ENCODE data around the gene GPAT3.
"Not testable (repeated sequence)": the region's sequence is repeated elsewhere in the genome, so short reads cannot be mapped to it uniquely, and the experiment has no call there.

GPAT3 gene

DNA sequence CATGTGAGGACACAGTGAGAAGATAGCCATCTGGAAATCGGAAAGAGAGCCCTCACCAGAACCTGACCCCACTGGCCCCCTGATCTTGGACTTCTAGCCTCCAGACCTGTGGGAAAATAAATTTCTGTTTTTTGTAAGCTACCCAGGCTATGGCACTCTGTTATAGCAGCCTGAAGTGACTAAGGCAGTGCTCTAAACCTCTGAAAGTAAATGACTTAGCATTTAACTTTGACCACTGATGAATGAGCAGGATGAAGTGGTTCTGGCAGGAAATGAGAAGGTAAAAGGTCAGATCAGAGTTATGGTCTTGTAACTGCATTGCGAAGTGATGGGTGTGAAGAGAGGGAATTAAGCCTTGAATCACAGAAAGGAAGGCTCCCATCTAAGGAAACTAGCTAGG is 17.0 kb downstream of the GPAT3 start:
- peak; percentile 58 for DNase-seq

DNA sequence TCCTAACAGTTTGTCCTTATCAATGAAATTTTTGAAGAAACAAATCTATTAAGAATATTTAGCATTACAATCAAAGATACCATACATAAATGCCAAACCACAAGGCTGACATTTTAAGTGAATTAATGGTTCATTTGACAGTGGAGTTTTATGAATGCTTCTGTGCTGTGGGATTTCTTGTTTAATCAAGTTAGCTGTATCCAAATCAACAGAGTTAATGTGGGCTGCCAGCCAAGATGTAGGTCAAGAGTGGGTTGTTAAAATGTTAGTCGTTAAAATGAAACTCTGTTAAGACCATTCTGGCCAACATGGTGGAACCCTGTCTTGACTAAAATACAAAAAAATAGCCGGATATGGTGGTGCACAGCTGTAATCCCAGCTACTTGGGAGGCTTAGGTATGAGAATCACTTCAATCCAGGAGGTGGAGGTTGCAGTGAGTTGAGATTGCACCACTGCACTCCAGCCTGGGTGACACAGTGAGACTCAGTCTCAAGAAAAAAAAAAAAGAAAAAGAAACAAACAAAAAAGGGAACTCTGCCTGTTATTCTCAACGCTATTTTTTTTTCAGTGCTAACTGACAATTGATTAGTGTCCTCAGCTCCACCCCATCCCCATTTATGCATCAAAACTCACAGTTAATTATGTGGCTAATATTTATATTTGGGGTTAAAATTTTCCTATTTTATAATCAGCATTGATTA is 20.2 kb downstream of the GPAT3 start:
- DNase-seq, result no peak

- no peak for DNase-seq
Measured at GRCh38 chr4:83556816-83557215, 20.9 kb downstream of the GPAT3 start.

DNA sequence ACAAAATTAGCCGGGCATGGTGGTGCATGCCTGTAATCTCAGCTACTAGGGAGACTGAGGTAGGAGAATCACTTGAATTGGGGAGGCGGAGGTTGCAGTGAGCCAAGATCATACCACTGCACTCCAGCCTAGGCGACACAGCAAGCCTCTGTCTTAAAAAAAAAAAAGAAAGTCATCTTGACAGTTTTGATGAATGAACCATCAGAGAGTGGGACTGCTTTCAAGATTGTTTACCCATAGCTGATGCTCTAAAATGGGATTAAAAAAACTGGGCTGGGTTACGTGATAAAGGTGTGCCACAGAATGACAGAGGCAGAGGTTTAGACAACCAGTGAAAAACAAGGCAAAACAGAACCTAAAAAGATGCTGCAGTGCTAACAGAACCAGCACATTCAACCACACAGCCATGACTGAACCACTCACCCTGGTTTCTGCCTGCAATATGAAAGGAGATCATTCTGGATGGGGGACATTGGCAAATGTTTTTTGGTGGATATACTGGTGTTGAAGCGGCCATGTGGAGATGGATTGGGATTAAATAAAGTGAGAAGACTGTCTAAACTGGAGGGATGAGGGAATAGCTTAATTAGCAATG is 22.2 kb downstream of the GPAT3 start:
- no peak for DNase-seq

DNA sequence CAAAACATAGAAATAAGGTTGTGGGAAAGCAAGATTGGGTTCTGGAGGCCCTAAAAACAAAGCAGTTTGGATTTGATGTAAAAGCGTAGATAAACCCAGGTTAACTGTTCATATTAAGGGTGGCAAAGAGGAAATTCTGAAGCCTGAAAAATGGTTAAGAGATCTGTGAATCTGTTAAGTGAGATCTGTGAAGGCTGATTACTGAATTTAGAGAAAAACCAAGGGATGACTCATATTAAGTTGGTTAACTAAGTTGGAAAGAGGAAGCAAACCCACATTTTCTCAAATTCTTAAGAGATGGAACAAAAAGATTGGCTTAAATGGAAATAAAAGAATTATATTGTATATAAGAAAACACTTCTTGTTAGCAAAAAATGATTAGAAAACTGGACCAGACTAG is 22.8 kb downstream of the GPAT3 start:
- DNase-seq, result no peak

- no peak for DNase-seq
Measured at GRCh38 chr4:83560523-83560922, 24.6 kb downstream of the GPAT3 start.

DNA sequence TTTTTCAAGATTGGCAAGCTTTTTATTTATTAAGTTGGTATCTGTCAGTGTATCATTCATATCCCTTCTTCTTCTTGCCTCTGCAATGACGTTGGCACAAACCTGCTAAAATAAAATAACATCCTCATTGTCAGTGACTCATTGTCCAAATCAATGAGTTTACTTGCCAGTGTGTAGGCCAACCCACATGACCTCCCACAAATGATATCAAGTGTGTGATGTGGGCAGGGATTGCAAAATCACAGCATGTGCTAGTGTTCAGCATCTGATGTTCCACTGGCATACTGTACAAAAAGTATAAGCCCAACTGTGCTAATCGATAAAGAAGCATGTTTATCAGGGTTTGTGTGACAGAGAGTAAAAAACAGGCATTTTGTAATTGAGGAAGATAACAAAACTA is 25.5 kb downstream of the GPAT3 start:
- no peak for DNase-seq

GRCh38 chr4:83563998-83564397 is 28.1 kb downstream of the GPAT3 start:
- no peak for DNase-seq

DNA sequence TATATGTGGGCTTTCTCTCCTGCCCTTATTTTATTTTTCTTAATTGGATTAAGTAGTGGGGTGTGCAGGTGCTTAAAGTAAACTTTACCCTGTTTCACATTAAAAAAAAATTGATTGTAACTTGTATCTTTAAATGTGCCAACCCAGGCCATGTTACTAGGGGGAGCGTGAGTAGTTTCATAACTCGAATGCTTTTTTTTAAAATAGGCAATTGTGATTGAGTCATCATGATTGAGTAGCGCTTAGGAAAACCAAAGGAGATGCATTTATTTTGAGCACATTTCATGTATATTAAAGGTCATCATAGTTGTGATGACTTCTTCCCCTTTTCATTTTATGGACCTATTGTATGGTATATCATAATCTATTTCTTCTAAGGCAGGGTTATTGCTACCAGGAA is 32.2 kb downstream of the GPAT3 start:
- DNase-seq, result no peak

GRCh38 chr4:83569429-83569828 is 33.5 kb downstream of the GPAT3 start:
- no peak for DNase-seq

GRCh38 chr4:83569987-83570386 is 34.1 kb downstream of the GPAT3 start:
- DNase-seq, result no peak

GRCh38 chr4:83572848-83573247 is 36.9 kb downstream of the GPAT3 start:
- DNase-seq, result no peak

GRCh38 chr4:83574247-83574646 is 38.3 kb downstream of the GPAT3 start:
- no peak for DNase-seq

- DNase-seq, result not testable (repeated sequence)
Measured at GRCh38 chr4:83576237-83576636, 40.3 kb downstream of the GPAT3 start.

DNA sequence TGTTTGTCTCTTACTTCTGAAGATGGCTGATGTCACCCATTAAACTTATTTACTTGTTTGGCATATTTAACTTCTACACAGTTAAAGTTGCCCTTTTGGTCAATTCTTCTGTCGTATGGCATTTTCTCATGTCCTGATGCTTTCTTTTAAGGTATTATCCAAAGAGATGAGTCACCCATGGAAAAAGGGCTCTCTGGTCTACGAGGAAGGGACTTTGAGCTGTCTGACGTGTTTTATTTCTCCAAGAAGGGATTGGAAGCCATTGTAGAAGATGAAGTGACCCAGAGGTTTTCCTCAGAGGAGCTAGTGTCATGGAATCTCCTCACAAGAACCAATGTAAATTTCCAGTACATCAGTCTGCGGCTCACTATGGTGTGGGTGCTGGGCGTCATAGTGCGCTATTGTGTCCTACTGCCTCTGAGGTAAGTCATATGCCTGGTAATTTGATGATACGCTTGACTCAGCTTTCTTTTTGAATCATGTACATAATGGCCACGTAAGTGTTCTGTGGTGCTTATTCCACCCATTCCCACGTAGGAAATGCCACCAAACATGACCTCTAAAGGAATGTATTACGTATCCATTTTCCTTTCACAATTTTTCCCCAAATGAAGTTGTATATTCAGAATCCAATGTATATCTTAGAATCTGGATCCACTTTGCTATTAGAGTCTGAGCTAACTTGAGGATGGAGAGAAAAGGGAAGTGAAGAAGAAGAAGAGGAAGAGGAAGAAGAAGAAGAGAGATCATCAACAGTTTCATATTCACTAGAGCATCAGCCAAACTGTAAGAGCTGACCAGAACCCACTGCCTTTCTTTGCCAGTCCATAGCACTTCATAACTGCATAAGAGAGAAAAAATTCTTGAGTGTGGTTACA is 45.7 kb downstream of the GPAT3 start:
- DNase-seq, result no peak

GRCh38 chr4:83582289-83582785 is 46.4 kb downstream of the GPAT3 start:
- DNase-seq, result no peak

GRCh38 chr4:83585982-83586508 is 50.1 kb downstream of the GPAT3 start:
- no peak for DNase-seq

GRCh38 chr4:83589279-83589678 is 53.4 kb downstream of the GPAT3 start:
- DNase-seq, result no peak

GRCh38 chr4:83591056-83591455 is 55.1 kb downstream of the GPAT3 start:
- DNase-seq, result no peak

GRCh38 chr4:83591730-83592129 is 55.8 kb downstream of the GPAT3 start:
- no peak for DNase-seq

- DNase-seq, result no peak
Measured at GRCh38 chr4:83599183-83599582, 63.3 kb downstream of the GPAT3 start.

DNA sequence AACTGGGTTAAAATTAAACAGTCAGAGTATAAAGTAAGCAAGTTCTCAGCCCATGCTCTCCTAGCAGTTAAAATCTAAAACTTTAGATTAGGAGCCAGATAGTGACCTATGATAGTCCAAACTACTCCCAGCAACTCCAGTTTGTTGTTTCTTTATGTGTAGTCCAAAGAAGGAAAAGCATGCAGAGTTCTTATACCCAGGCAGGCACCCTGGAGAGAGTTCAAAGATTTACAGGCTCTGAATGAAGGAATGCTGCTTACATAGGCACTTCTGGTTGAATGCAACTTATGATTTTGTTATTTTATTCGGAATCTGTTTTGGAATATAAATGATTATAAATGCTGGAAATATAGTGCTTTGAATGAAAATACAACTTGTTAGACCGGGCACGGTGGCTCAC is 67.2 kb downstream of the GPAT3 start:
- DNase-seq, result no peak

GRCh38 chr4:83604321-83604720 is 68.4 kb downstream of the GPAT3 start:
- DNase-seq, result no peak

GRCh38 chr4:83605210-83605609 is 69.3 kb downstream of the GPAT3 start:
- no peak for DNase-seq

Measured in islet precursor cell (in vitro differentiated cells).